ENCODE results near the gene RAB8B.

DNA sequence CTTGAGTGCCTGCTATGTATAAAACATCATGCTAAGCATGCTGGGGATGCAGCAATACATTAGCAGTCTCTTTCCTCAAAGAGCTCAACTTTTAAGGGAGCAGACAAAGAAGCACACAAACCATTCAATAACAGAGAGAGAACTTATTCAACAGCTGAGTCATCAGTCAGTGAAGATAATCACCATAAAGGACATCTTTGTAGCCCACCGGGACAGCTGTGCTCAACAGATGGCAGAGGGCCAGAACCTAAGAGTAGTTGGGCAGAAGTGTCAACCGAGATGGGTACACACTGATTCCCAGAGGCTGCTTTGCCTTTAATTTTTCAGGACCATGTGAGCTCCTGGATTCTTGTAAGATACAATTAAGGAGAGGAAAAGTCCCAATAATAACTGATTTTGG lies 4.2 kb upstream of the RAB8B start:
- TF ChIP-seq YY1 (IDR thresholded peaks at IDR 0.05; ENCODE audit: borderline replicate concordance in 1 of 3, control insufficient read depth in 1 of 3, extremely low read depth in 1 of 3, insufficient read depth in 3 of 3, insufficient read length in 1 of 3, insufficient replicate concordance in 2 of 3, low read depth in 1 of 3, low read length in 2 of 3) (no peak), ZNF174 (CRISPR knock-in tag; IDR thresholded peaks at IDR 0.05) (no peak), NBN (IDR thresholded peaks at IDR 0.05; ENCODE audit: low read depth) (no peak), SAFB2 (IDR thresholded peaks at IDR 0.05; ENCODE audit: borderline replicate concordance, low read depth, low read length, severe bottlenecking) (no peak), SREBF2 (CRISPR knock-in tag; IDR thresholded peaks at IDR 0.05) (no peak), CBX3 (IDR thresholded peaks at IDR 0.05; ENCODE audit: borderline replicate concordance in 1 of 2, low read length in 2 of 2) (no peak), ATF7 (IDR thresholded peaks at IDR 0.05) (no peak), ZNF121 (CRISPR knock-in tag; conservative IDR thresholded peaks at IDR 0.05) (no peak), EZH2 (IDR thresholded peaks at IDR 0.05; ENCODE audit: borderline replicate concordance, low read depth, low read length) (no peak), ZNF324 (CRISPR knock-in tag; IDR thresholded peaks at IDR 0.05) (no peak), FOXK1 (CRISPR knock-in tag; IDR thresholded peaks at IDR 0.05; ENCODE audit: borderline replicate concordance) (no peak), ZNF696 (CRISPR knock-in tag; conservative IDR thresholded peaks at IDR 0.05) (no peak)
- TF ChIP-seq, protein P1, sequence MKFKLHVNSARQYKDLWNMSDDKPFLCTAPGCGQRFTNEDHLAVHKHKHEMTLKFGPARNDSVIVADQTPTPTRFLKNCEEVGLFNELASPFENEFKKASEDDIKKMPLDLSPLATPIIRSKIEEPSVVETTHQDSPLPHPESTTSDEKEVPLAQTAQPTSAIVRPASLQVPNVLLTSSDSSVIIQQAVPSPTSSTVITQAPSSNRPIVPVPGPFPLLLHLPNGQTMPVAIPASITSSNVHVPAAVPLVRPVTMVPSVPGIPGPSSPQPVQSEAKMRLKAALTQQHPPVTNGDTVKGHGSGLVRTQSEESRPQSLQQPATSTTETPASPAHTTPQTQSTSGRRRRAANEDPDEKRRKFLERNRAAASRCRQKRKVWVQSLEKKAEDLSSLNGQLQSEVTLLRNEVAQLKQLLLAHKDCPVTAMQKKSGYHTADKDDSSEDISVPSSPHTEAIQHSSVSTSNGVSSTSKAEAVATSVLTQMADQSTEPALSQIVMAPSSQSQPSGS (CRISPR knock-in tag; IDR thresholded peaks at IDR 0.05): no peak
